Right atrium auricular region (tissue), 2 donors: Measurements from ENCODE around the gene IFTAP. TPM values are rescaled to one million over a fixed set of nuclear protein-coding genes. Genes with fewer than 3 reads are reported as not detected.

Experiments used
- DNase-seq: peaks from one replicate; pipeline ENCODE4 v3.0.0-alpha.2; 2019; ENCODE audit warnings: low spot score
- H3K27ac ChIP-seq, 2 donors: fragments of 200-600 bp; sonication (generic); 1 replicate in 1 of 2; 2 replicates in 1 of 2; pipeline ENCODE4 v1.5.1; 2016 to 2019
- H3K27me3 ChIP-seq, 2 donors: fragments of 200-600 bp; sonication (generic); one replicate each; pipeline versions ENCODE4 v1.5.1 to v1.6.0; 2017 to 2019
- H3K36me3 ChIP-seq: fragments of 200-600 bp; sonication (generic); one replicate; pipeline ENCODE4 v1.5.1; 2016
- H3K4me1 ChIP-seq, 2 donors: fragments of 200-600 bp; sonication (generic); one replicate each; pipeline versions ENCODE4 v1.5.1 to v1.6.0; 2017 to 2019
- H3K4me3 ChIP-seq, 2 donors: fragments of 200-600 bp; sonication (generic); 1 replicate in 1 of 2; 2 replicates in 1 of 2; pipeline ENCODE4 v1.5.1; 2017 to 2019; ENCODE audit warnings: mild to moderate bottlenecking in 1 of 2, moderate library complexity in 1 of 2
- H3K9me3 ChIP-seq, 2 donors: fragments of 200-600 bp; sonication (generic); one replicate each; pipeline ENCODE4 v1.5.1; 2019
- total RNA-seq, 2 donors: library from RNA; depleted of rRNA; stranded (reverse); fragments of >200 nt; gene quantifications; one replicate each; pipeline ENCODE4 v1.1.0, GENCODE V29; 2016
- TF ChIP-seq, protein P1 (sequence below), 2 donors: fragments of 200-600 bp; sonication (generic); IDR thresholded peaks; one replicate each; pipeline ENCODE4 v1.5.1; 2019; ENCODE audit warnings: antibody characterized with exemption in 2 of 2

The IFTAP gene
- total RNA-seq, 2 donors from 2014 or later = 37.7 to 47.9 TPM

DNA sequence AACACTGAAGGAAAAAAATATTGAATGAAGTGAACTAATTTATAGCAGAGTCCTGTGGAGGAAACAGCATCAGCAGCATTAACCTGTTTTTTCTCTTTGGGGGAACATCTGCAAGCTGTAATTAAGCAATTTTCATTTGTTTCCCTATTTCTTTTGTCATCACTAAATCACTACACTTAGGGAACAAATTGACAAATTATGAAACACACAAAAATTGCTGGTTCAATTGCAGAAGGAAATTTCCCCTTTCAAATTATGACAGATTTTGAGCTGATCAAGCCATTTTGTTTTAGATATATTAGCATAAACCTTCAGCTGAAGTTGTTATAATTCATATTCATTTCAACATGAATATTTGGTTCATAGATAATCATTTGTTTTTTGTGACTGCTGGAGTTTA is 25.9 kb downstream of the IFTAP start:
- Histone ChIP-seq H3K4me3 (no peak overlapping the region), H3K4me1 (peaks cover 0 to 19% of the 10 kb centered on the region in 2 donors), H3K27ac (no peak overlapping the region), H3K9me3 (no peaks in the 10 kb centered on the region), H3K36me3 (no peaks in the 10 kb centered on the region), H3K27me3 (no peaks in the 10 kb centered on the region)
- TF ChIP-seq, protein P1, sequence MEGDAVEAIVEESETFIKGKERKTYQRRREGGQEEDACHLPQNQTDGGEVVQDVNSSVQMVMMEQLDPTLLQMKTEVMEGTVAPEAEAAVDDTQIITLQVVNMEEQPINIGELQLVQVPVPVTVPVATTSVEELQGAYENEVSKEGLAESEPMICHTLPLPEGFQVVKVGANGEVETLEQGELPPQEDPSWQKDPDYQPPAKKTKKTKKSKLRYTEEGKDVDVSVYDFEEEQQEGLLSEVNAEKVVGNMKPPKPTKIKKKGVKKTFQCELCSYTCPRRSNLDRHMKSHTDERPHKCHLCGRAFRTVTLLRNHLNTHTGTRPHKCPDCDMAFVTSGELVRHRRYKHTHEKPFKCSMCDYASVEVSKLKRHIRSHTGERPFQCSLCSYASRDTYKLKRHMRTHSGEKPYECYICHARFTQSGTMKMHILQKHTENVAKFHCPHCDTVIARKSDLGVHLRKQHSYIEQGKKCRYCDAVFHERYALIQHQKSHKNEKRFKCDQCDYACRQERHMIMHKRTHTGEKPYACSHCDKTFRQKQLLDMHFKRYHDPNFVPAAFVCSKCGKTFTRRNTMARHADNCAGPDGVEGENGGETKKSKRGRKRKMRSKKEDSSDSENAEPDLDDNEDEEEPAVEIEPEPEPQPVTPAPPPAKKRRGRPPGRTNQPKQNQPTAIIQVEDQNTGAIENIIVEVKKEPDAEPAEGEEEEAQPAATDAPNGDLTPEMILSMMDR (IDR thresholded peaks at IDR 0.05) = no peak
- DNase-seq = no peak

DNA sequence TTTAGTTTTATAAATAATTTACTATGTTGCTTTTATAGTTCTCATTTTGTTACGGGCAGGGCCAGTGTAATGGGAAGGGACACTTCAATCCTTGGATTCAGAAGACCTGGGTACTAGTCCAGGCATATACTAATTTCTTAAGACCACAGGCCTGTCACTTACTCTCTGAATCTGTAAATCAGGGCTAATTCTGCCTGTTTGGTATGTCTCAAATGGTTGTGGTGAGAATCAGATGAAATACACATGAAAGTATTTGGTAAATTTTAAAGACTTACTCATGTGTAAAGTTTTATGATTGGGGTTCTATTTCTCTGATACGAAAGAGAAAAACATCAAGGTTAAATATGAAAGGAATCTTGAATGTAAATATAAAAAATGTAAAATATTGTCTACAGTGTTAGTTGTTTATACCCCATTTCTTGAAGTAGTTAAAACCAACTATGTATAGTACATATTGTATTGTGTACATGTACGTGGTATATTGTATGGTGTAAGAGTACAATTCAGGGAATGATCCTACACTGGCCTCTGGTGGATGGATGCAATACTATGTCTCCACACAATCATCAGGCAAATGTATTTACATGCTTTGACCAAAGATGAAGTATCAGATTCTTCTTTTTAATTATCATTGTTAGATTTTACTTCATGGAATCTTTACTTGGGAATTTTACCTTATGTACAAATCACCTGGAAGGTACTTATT is 28.3 kb downstream of the IFTAP start:
- no peak for DNase-seq
- H3K27me3 ChIP-seq = no peaks in the 10 kb centered on the region
- H3K27ac ChIP-seq = no peak overlapping the region

GRCh38 chr11:36623494-36623893 is 29.2 kb downstream of the IFTAP start:
- TF ChIP-seq, protein P1 (IDR thresholded peaks at IDR 0.05) = no peak
- peaks cover 0 to 17% of the 10 kb centered on the region in 2 donors for H3K4me1 ChIP-seq
- no peaks in the 10 kb centered on the region for H3K27me3 ChIP-seq
- no peaks in the 10 kb centered on the region for H3K9me3 ChIP-seq
- no peak overlapping the region for H3K4me3 ChIP-seq
- H3K27ac ChIP-seq = no peak overlapping the region
- no peak for DNase-seq
- no peaks in the 10 kb centered on the region for H3K36me3 ChIP-seq

More for the DNA sequence above, 28.3 kb downstream of the IFTAP start:
- Histone ChIP-seq H3K9me3 (no peaks in the 10 kb centered on the region), H3K36me3 (no peaks in the 10 kb centered on the region), H3K4me1 (peaks cover 0 to 19% of the 10 kb centered on the region in 2 donors), H3K4me3 (no peak overlapping the region)
- TF ChIP-seq, protein P1 (IDR thresholded peaks at IDR 0.05) = peak in 1 of 2 donors; percentile 62

GRCh38 chr11:36627006-36627405 is 32.7 kb downstream of the IFTAP start:
- DNase-seq = no peak
- TF ChIP-seq, protein P1 (IDR thresholded peaks at IDR 0.05) = no peak
- Histone ChIP-seq H3K36me3 (no peaks in the 10 kb centered on the region), H3K4me3 (no peak overlapping the region), H3K27ac (no peak overlapping the region), H3K4me1 (no peaks in the 10 kb centered on the region), H3K27me3 (no peaks in the 10 kb centered on the region), H3K9me3 (no peaks in the 10 kb centered on the region)

DNA sequence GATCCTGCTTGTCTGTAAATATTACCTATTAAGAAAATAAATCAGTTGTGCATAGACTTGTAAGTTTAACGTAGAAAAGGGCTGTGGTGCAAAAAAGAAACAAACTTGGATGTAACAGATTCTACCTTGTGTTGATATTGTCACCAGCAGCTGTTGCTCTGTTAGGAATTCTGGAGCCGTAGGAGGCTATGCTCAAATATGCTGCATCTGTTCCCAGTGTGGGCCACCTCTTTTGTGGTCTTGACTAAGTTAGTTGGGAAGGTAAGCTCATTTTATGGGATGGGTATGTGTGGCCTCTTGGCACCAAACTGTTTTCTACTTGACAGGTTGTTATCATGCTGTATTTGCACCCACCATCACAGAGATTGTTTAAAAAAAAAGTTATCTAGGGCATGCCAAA is 33.2 kb downstream of the IFTAP start:
- TF ChIP-seq, protein P1 (IDR thresholded peaks at IDR 0.05) = no peak
- no peak for DNase-seq
- no peaks in the 10 kb centered on the region for H3K36me3 ChIP-seq
- no peak overlapping the region for H3K27ac ChIP-seq
- H3K9me3 ChIP-seq = no peaks in the 10 kb centered on the region
- no peaks in the 10 kb centered on the region for H3K27me3 ChIP-seq
- H3K4me1 ChIP-seq = no peaks in the 10 kb centered on the region
- H3K4me3 ChIP-seq = no peak overlapping the region

DNA sequence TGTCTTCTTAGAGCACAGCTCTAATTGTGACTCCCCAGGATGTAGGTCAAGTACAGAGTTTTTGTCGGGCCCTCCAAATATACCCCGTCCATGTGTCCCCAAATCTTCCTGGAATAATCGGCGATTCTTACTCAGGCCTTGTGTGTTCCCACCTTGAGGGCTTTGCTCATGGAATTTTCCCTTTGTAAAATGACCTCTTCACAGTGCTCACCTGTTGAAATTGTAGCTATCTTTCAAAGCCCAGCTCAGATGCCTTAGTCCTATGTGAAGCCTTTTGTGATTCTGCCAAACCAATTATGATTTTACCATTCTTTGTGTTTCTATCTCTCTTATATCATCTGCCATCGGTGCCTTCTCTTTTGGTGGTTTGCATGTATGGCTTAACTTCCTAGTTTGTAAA is 33.8 kb downstream of the IFTAP start:
- no peak for DNase-seq
- Histone ChIP-seq H3K9me3 (no peaks in the 10 kb centered on the region), H3K4me1 (no peaks in the 10 kb centered on the region), H3K27ac (no peak overlapping the region), H3K27me3 (no peaks in the 10 kb centered on the region), H3K4me3 (no peak overlapping the region), H3K36me3 (no peaks in the 10 kb centered on the region)
- TF ChIP-seq, protein P1 (IDR thresholded peaks at IDR 0.05) = no peak
